Fibroblast of lung (primary cell): Measurements from ENCODE around the gene SAA1. TPM values are rescaled to one million over a fixed set of nuclear protein-coding genes. Genes with fewer than 3 reads are reported as not detected.

Experiments used
- DNase-seq, 2 donors: peaks; one replicate each; pipeline versions ENCODE4 v3.0.0 to v3.0.0-alpha.2; 2010; ENCODE audit warnings: low read depth in 2 of 2
- H2AFZ ChIP-seq: 2 replicates; pipeline ENCODE4 v1.5.1; 2012; ENCODE audit warnings: low read length, control low read depth, inconsistent platforms
- H3K27ac ChIP-seq: 2 replicates; pipeline ENCODE4 v1.5.1; 2011; ENCODE audit warnings: low read length, control low read depth; ENCODE audit not compliant: insufficient read depth
- H3K27me3 ChIP-seq: 2 replicates; pipeline ENCODE4 v1.5.1; 2011; ENCODE audit warnings: mild to moderate bottlenecking, low read length; ENCODE audit not compliant: control insufficient read depth, insufficient read depth
- H3K36me3 ChIP-seq: 2 replicates; pipeline ENCODE4 v1.5.1; 2011; ENCODE audit warnings: low read length; ENCODE audit not compliant: control insufficient read depth, insufficient read depth
- H3K4me1 ChIP-seq: 2 replicates; pipeline ENCODE4 v1.5.1; 2011; ENCODE audit warnings: low read length; ENCODE audit not compliant: control insufficient read depth, insufficient read depth; ENCODE audit errors: extremely low read depth
- H3K4me2 ChIP-seq: 2 replicates; pipeline ENCODE4 v1.5.1; 2011; ENCODE audit warnings: low read length, control low read depth; ENCODE audit not compliant: insufficient read depth; ENCODE audit errors: extremely low read depth
- H3K4me3 ChIP-seq, 4 experiments: fragments of 200-600 bp in 1 of 4; sonication (generic) in 1 of 4; replicated peaks in 1 of 4; 2 replicates each; pipeline ENCODE4 v1.5.1; 2011 to 2016; ENCODE audit warnings: low read length in 4 of 4, low read depth in 3 of 4, mild to moderate bottlenecking in 3 of 4, control low read depth in 2 of 4, inconsistent platforms in 1 of 4, mixed read lengths in 1 of 4; ENCODE audit not compliant: insufficient read depth in 1 of 4; ENCODE audit errors: control extremely low read depth in 1 of 4
- H3K79me2 ChIP-seq: 2 replicates; pipeline ENCODE4 v1.5.1; 2012; ENCODE audit warnings: mild to moderate bottlenecking, low read length, inconsistent platforms; ENCODE audit not compliant: control insufficient read depth, insufficient read depth
- H3K9ac ChIP-seq: 2 replicates; pipeline ENCODE4 v1.5.1; 2011; ENCODE audit warnings: mild to moderate bottlenecking, low read length, control low read depth; ENCODE audit not compliant: insufficient read depth
- H3K9me3 ChIP-seq: 2 replicates; pipeline ENCODE4 v1.5.1; 2012; ENCODE audit warnings: low read depth, low read length; ENCODE audit not compliant: control insufficient read depth, insufficient read depth
- H4K20me1 ChIP-seq: 2 replicates; pipeline ENCODE4 v1.5.1; 2011; ENCODE audit warnings: low read length; ENCODE audit not compliant: control insufficient read depth, insufficient read depth; ENCODE audit errors: extremely low read depth
- CTCF ChIP-seq, 2 donors: IDR thresholded peaks in 1 of 2; conservative IDR thresholded peaks in 1 of 2; 1 replicate in 1 of 2; 2 replicates in 1 of 2; pipeline ENCODE4 v1.5.1; 2011 to 2012; ENCODE audit warnings: low read length in 2 of 2, control low read depth in 1 of 2, inconsistent platforms in 1 of 2, low read depth in 1 of 2, mild to moderate bottlenecking in 1 of 2
- EZH2 ChIP-seq: IDR thresholded peaks from 2 replicates; pipeline ENCODE4 v1.5.1; 2012; ENCODE audit warnings: low read length, control low read depth, mild to moderate bottlenecking; ENCODE audit errors: missing control alignments
- polyA plus RNA-seq, 2 donors: library from polyadenylated mRNA; depleted of rRNA in 1 of 2; stranded (reverse) in 1 of 2; unstranded in 1 of 2; fragments of >200 nt; gene quantifications; 2 replicates each; pipeline ENCODE4 v1.2.1, GENCODE V29; 2011 to 2012; ENCODE audit warnings: missing spikeins in 1 of 2
- total RNA-seq: library from RNA; depleted of rRNA; stranded (reverse); fragments of >200 nt; gene quantifications from 2 replicates; pipeline ENCODE4 v1.2.1, GENCODE V29; 2014

Gene SAA1
- total and polyA plus RNA-seq, 2 donors (not counting 1 experiment from before 2014, with no cell fraction given), result not detected

DNA sequence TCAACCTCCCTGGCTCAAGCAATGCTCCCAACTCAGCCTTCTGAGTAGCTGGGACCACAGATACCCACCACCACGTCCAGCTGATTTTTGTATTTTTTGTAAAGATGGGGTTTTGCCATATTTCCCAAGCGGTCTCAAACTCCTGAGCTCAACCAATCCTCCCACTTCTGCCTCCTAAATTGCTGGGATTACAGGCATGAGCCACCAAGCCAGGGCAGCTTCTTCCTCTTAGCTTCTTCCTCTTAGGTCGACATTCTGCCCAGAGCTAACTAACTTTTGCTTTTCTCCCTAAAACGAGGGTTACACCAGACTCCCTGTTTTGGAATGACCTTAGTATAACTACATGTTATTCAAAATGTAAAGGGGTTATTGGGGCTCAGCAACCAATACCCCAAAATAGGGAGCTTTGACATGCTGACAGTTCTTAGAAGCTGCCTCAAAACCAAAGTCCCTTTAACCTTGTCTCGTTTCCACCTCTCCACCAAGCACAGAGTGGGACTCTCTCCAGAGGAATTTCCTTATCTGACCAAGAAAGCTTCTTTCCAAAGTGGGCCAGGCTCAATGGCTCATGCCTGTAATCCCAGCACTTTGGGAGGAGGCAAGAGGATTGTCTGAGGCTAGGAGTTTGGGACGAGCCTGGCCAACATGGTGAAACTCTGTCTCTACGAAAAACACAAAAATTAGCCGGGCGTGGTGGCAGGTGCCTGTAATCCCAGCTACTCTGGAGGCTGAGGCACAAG is 48.9 kb downstream of the SAA1 start:
- Histone ChIP-seq H3K9ac (no peak overlapping the region), H3K27ac (no peak overlapping the region), H3K4me1 (no peaks in the 10 kb centered on the region), H4K20me1 (no peaks in the 10 kb centered on the region), H3K36me3 (no peaks in the 10 kb centered on the region), H3K9me3 (no peaks in the 10 kb centered on the region), H3K27me3 (no peaks in the 10 kb centered on the region), H3K4me2 (no peak overlapping the region), H3K79me2 (peaks cover 15% of the 10 kb centered on the region), H2AFZ (no peak overlapping the region), H3K4me3 (no peak overlapping the region)
- DNase-seq, result peak in 1 of 2 donors; percentile 62
- TF ChIP-seq EZH2 (no peak), CTCF (conservative IDR thresholded peaks at IDR 0.05 in 1 of 2, IDR thresholded peaks at IDR 0.05 in 1 of 2; ENCODE audit: low read depth in 1 of 2, low read length in 2 of 2) (no peak)

DNA sequence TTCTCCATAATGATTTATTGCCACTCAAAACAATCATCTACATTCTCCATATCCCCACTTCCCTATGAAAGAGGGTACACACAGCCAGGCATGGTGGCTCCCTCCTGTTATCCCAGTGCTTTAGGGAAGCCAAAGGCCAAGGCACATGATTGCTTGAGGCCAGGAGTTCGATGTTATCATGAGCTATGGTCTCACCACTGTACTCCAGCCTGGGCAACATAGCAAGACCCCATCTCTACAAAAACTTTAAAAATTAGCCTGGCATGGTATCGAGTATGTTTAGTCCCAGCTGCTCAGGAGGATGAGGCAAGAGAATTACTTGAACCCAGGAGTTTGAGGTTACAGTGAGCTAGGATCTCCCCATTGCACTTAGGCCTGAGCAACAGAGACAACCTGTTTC is 49.8 kb downstream of the SAA1 start:
- TF ChIP-seq CTCF (conservative IDR thresholded peaks at IDR 0.05 in 1 of 2, IDR thresholded peaks at IDR 0.05 in 1 of 2; ENCODE audit: low read depth in 1 of 2, low read length in 2 of 2) (no peak), EZH2 (no peak)
- Histone ChIP-seq H3K9ac (no peak overlapping the region), H2AFZ (no peak overlapping the region), H3K27ac (no peak overlapping the region), H4K20me1 (no peaks in the 10 kb centered on the region), H3K4me1 (peaks cover 2% of the 10 kb centered on the region), H3K27me3 (no peaks in the 10 kb centered on the region), H3K4me3 (no peak overlapping the region), H3K36me3 (no peaks in the 10 kb centered on the region), H3K9me3 (no peaks in the 10 kb centered on the region), H3K79me2 (peaks cover 23% of the 10 kb centered on the region), H3K4me2 (no peak overlapping the region)
- DNase-seq, result no peak

DNA sequence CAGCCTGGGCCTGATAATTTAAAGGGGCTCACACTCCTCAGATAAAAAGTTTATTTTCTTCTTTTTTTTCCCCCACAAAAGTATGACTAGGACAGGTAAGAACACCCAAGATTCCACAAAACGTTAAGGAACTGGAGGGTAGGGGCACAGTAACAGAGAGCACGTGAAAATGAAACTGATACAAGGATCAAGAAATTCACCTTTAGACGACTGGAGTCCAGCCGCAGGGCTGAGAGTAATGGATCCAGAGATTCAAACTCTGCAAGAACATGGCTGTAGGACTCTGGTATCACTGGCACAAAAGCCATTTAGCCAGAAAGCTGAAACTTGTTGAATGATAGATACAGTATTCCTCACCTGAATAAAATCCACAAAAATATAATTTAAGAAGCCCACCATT is 51.5 kb downstream of the SAA1 start:
- no peak overlapping the region for H3K4me2 ChIP-seq
- no peak overlapping the region for H2AFZ ChIP-seq
- no peak overlapping the region for H3K4me3 ChIP-seq
- H3K27me3 ChIP-seq, result no peaks in the 10 kb centered on the region
- H3K36me3 ChIP-seq, result no peaks in the 10 kb centered on the region
- H3K9ac ChIP-seq, result no peak overlapping the region
- H4K20me1 ChIP-seq, result no peaks in the 10 kb centered on the region
- no peaks in the 10 kb centered on the region for H3K9me3 ChIP-seq
- no peak for DNase-seq
- H3K27ac ChIP-seq, result no peak overlapping the region
- H3K4me1 ChIP-seq, result peaks cover 2% of the 10 kb centered on the region
- TF ChIP-seq EZH2 (no peak), CTCF (conservative IDR thresholded peaks at IDR 0.05 in 1 of 2, IDR thresholded peaks at IDR 0.05 in 1 of 2; ENCODE audit: low read depth in 1 of 2, low read length in 2 of 2) (no peak)
- peaks cover 28% of the 10 kb centered on the region for H3K79me2 ChIP-seq

Other genes with a start within 250 kb of the SAA1 start
- gene TPH1, start 220.0 kb upstream of the SAA1 start, total RNA-seq, result under 0.01 TPM in 1 of 2 replicates, not detected in the other
- 0.06 and 0.16 TPM in 2 replicates for gene TPH1, start 220.0 kb upstream of the SAA1 start, polyA plus RNA-seq
- 17.7 and 20.0 TPM in 2 replicates for gene SAAL1, start 160.2 kb upstream of the SAA1 start, total RNA-seq
- gene SAAL1, start 160.2 kb upstream of the SAA1 start, polyA plus RNA-seq, result 15.0 and 16.4 TPM in 2 replicates
- gene MRGPRX3, start 133.7 kb upstream of the SAA1 start, total RNA-seq, result not detected in 2 replicates
- gene MRGPRX3, start 133.7 kb upstream of the SAA1 start, polyA plus RNA-seq, result not detected in 2 replicates
- not detected in 2 replicates for gene MRGPRX4, start 93.4 kb upstream of the SAA1 start, total RNA-seq
- not detected in 2 replicates for gene MRGPRX4, start 93.4 kb upstream of the SAA1 start, polyA plus RNA-seq
- not detected in 2 replicates for gene SAA4, start 29.5 kb upstream of the SAA1 start, total RNA-seq
- gene SAA4, start 29.5 kb upstream of the SAA1 start, polyA plus RNA-seq, result not detected in 2 replicates
- gene SAA2, start 17.6 kb upstream of the SAA1 start, total RNA-seq, result not detected in 2 replicates
- gene SAA2, start 17.6 kb upstream of the SAA1 start, polyA plus RNA-seq, result not detected in 2 replicates
- gene HPS5, start 55.9 kb downstream of the SAA1 start, total RNA-seq, result 43.1 and 44.1 TPM in 2 replicates
- 15.0 and 15.6 TPM in 2 replicates for gene HPS5, start 55.9 kb downstream of the SAA1 start, polyA plus RNA-seq
- 63.6 and 74.2 TPM in 2 replicates for gene GTF2H1, start 56.3 kb downstream of the SAA1 start, total RNA-seq
- 49.7 and 56.1 TPM in 2 replicates for gene GTF2H1, start 56.3 kb downstream of the SAA1 start, polyA plus RNA-seq
- gene LDHA, start 128.3 kb downstream of the SAA1 start, total RNA-seq, result 202 and 309 TPM in 2 replicates
- gene LDHA, start 128.3 kb downstream of the SAA1 start, polyA plus RNA-seq, result 1,113 and 1,626 TPM in 2 replicates
- gene LDHC, start 146.1 kb downstream of the SAA1 start, total RNA-seq, result not detected in 2 replicates
- gene LDHC, start 146.1 kb downstream of the SAA1 start, polyA plus RNA-seq, result 0.08 and 1.9 TPM in 2 replicates
- not detected in 2 replicates for gene LDHAL6A, start 189.6 kb downstream of the SAA1 start, total RNA-seq
- gene LDHAL6A, start 189.6 kb downstream of the SAA1 start, polyA plus RNA-seq, result not detected in 2 replicates